HG02610 (cell line): ENCODE data around the gene MAMDC2.

Experiments
- ATAC-seq: cut with Tn5 transposase; IDR thresholded peaks from one replicate; pipeline ENCODE4 v1.9.1; 2021; ENCODE audit warnings: mild to moderate bottlenecking, moderate library complexity; ENCODE audit not compliant: unreplicated experiment

The MAMDC2 gene

GRCh38 chr9:70127540-70128416, 84.1 kb downstream of the MAMDC2 start:
- ATAC-seq: no peak

- no peak for ATAC-seq
Measured at GRCh38 chr9:70130266-70130665, 86.6 kb downstream of the MAMDC2 start.

DNA sequence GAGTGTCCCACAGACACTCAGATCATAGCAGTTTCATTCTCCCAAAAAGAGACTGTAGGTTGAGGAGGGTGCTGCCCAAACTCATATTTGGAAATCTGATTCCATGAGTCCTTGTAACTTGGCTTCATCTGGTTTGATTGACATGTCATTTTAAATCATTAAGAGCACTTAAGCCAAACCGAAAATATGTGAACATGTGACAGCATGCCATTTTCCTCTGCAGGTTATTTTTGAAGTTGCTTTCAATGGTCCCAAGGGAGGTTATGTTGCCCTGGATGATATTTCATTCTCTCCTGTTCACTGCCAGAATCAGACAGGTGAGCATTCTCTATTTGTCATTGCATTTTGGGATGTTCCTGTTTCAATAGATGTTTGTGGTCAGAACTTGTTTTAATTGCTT, 87.6 kb downstream of the MAMDC2 start:
- ATAC-seq: no peak

DNA sequence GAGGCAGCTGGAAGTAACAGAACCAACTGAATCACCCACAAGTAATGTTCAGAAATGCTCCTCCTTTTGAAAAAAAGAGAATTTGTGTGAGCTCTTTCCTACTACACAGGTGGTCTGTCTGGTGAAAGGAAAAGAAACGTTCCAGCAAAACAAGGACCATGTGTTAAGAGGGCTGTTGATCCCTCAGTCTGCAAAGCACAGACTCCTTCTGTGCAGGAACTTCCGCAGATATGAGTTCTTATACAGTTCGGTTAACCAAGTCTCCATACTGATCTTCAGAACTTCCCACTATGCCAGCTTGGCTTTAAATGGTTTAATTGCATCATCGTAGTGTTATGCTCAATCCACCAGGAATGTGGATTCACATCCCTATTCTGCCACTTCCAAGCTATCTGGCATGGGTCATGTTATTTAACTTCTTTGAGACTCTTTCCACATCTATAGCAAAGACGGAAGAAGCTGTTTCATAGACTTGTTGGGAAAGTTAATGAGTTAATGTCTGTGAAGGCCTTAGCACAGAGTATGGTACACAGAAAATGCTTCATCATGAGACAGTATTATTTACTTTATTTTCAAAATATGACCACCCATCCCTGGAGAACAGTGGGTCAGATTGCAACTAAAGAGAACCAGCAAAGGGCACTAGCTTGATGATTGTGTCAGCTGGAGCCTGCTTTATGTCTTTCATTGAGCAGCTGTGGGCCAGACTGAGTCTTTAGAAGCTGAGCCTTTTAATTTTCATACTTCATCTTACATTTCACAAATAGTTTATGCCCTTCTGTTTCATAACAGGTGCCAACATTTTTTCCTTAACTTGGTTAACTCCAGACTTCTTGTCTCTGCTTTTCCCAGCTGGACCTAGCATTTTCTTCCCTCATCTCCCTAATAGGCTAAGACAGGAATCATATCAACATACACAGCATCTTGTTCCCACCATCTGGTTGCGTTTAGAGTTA, 89.9 kb downstream of the MAMDC2 start:
- ATAC-seq: no peak

GRCh38 chr9:70134360-70134759, 90.7 kb downstream of the MAMDC2 start:
- ATAC-seq: no peak

DNA sequence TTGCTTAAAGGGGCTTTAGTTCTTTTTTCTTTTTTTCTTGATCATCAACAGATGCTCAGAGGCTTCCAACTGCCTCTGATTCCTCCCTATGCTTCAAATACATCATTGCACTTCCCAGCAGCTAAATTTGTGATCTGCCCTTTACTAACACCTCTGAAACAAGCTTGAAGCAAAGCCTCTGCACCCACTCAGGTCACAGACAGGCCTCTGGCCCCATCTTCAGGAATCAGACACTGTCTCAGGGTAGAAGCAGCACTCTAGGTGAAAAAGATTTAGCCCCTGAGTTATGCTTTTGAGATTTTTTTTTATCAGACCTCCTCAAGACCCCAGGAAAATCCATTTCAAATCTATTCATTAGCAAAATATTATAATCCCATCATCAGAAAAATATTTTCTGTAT, 91.5 kb downstream of the MAMDC2 start:
- no peak for ATAC-seq

- ATAC-seq: no peak
Measured at GRCh38 chr9:70136632-70137031, 93.0 kb downstream of the MAMDC2 start.

DNA sequence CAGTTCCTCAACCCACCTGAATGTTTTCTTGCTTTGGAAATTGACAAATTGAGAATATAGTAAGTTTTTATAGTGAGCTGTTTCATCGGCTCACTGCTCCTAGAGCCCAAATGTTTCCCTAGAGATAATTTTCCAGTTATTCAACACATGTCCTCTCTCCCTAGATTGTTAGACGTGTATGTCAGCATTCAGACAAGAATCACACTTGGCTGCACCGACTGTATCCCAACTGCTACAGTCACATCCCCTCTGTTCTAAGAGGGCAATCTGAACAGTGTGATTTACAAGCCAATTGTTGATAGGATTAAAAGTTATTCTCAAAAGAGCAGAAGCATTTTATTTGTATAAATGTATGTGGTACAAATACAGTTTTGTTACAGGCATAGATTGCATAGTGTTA, 93.9 kb downstream of the MAMDC2 start:
- no peak for ATAC-seq

- ATAC-seq: no peak
Measured at GRCh38 chr9:70142101-70142500, 98.5 kb downstream of the MAMDC2 start.

GRCh38 chr9:70143394-70144130, 99.9 kb downstream of the MAMDC2 start:
- ATAC-seq: no peak

DNA sequence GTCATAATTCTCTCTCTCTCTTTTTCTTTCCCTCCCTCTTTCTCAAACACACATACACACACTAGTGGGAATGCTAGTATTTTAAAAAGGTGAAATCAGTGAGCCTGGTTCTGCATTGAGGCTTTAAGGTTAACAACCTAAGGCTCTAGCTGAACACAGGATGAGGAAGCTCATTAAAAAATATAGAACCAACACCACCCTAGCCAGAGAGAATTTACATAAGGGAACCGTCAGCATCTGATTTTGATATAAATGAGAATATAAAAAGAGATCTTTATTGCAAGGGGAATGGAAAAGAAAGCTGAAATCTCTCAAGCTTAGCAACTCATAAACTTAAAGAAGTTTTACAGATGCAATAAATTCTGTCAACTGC, 100.5 kb downstream of the MAMDC2 start:
- ATAC-seq: no peak

DNA sequence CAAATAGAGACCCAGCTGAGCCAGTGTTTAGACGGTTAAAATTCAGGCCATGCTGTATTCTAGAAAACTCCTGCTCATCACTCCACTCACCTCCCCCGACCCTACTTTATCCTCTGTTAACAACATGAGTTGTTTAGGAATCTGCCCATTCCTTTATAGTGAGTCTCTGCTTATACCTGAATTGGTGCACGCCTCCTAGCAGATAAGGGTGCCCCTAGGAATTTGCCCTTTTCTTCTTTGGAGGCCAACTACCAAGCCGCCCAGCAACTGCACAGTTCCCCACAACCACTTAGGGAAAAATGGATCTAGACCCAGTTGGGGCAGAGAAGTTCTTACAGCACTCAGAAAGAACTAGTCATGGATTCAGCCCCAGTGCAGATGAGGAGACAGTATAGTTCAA, 102.3 kb downstream of the MAMDC2 start:
- ATAC-seq: no peak

- no peak for ATAC-seq
Measured at GRCh38 chr9:70147196-70147595, 103.5 kb downstream of the MAMDC2 start.

GRCh38 chr9:70147651-70148050, 104.0 kb downstream of the MAMDC2 start:
- ATAC-seq: no peak

DNA sequence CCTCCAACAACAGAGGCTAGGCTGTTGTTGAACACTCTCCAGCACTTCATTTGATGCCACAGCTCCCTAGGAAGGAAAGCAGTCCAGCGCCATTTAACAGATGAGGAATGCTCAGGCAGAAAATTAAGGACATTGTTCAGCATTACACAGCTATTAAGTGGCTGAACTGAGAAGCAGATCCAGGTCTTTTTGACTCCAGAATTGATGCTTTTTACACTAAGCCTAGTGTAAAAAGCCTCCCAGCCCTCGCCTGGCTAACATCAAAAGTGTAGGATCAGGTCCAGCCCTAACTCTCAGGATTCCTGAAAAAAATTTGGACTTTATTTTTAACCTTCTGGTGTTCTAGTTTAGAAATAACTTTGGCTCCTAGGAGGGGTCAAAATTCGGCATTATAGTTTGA, 108.7 kb downstream of the MAMDC2 start:
- ATAC-seq: no peak

DNA sequence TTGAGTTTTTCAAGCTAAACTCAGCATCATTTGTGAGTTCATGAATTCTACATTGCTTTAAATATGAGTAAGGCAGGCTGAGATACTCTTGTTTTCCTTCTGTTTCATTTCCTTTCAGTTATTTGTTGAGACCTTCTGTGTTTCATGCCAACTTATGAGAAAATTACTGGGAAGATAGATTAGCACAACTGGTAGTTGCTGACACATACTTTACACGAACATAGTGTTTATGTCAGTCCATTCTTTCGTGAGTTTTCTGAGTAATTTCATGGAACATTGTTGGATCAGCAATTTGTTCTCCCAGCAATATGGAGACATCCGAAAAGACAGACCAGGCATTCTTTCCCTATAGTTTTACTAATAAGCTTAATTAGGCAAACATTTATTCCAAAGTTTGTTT, 113.1 kb downstream of the MAMDC2 start:
- no peak for ATAC-seq

- no peak for ATAC-seq
Measured at GRCh38 chr9:70159630-70160029, 116.0 kb downstream of the MAMDC2 start.

- no peak for ATAC-seq
Measured at GRCh38 chr9:70160686-70161600, 117.3 kb downstream of the MAMDC2 start.

DNA sequence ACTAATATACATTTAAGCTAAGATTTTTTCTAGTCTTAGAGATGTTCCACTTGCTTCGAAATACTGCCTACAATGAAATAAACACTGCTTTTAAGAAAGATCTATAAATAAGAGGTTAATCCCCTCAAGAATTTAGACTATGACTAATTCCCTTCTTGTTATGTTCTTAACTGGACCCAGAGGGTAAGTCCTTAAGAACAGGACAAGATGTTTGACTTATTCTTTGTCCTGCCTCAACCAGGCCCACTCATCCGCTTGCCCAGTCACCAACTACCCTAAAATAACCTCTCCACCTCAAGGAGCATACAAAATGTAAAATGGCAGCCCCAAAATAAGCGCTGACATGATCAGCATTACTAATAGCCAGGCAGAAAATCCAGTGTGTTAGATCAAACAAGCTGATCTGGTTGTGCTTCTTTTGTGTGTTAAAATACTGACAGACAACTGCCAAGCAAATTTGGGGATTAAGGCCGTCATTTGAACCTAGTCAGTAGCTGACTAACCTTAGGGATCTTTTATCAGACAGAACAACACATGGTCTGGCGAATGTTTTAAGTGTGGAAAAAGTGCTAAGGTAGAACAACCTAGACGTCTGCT, 121.5 kb downstream of the MAMDC2 start:
- no peak for ATAC-seq

- no peak for ATAC-seq
Measured at GRCh38 chr9:70168521-70168920, 124.9 kb downstream of the MAMDC2 start.
